Stimulated activated CD8-positive, alpha-beta memory T cell treated with anti-CD3 and anti-CD28 coated beads, Interleukin-12 subunit alpha, Interleukin-12 subunit beta, amount 100 ng/mL, for 4 hours (primary cell): ENCODE results near the gene FST.

Experiments used
- DNase-seq: peaks from one replicate; pipeline ENCODE4 v3.0.0-alpha.2; 2020; ENCODE audit warnings: low read depth

The FST gene

DNA sequence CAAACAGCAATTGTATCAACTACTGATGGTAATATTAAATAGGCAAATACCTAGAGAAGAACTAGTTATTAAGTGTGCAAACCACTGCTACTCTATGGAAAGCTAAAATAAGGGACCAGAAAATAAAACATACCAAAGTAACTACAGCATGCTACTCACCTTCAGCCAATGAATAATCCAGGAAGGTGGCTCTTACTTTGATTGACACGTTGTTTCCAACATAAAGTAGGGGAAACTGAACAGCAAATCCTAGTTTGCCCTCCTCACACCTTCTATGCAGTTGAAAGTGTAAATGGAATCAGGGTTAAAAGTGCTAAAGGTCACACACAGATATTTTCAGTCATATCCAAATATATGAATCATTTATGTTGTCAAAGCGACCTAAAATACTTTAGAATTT lies 5.1 kb upstream of the FST start:
- DNase-seq, result no peak

DNA sequence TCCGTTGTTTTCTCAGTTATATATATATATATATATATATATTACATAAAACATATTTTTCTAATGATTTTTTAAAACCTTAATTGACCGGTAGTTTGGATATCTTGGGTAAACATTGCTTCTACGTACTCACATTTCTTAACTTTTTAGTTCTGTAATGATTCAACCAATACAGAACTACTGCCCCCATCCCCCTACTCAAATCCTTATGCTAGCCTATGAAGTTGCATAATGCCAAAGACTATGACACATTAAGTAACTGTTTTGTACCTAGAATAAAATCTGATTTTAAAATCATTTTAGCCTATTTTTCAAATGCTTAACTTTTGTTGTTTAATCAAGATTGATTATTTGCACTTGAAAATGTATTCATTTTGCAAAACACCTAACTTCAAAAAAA lies 4.4 kb upstream of the FST start:
- DNase-seq, result no peak

DNA sequence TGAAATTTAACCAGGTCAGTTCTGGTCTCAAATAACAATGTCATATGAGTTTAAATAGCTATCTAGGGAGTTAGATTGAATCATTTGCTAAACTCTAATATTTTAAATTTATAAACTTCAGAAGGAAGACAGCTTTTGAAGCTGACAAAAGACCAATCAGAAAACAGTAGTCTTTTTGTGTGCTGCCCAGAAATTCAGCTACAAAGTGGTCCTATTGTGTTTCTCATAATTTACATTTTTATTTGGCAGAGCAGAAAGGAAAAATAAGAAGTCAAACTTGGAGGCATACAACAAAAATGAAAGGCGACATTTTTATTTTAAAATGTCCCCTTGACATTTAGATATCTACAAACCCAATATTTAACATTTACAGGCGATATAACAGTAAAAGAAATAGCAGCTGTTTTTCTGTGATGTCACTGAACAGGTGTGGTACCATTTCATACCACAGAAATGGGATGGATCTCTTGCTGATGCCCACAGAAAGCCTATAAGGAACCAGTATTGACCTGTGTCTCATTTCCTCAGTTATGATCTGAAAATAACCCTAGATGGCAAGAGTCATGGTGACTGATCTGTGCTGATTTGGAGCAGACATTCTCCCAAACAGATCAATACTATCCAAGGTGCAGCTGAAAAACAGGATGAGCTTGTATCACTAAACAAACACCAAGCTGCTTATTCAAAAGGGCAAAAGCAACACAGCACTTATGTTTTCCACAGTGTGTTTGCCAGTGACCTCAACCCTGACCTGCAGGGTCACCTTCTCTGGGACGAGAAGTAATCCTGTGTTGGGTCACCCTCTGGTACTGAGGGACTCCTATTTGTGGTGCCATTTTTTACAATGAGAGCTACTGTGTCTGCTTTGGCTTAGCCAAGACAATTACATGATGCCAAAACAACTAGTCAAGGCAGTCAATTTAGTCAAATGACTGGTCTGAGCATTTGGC lies 3.6 kb upstream of the FST start:
- no peak for DNase-seq

DNA sequence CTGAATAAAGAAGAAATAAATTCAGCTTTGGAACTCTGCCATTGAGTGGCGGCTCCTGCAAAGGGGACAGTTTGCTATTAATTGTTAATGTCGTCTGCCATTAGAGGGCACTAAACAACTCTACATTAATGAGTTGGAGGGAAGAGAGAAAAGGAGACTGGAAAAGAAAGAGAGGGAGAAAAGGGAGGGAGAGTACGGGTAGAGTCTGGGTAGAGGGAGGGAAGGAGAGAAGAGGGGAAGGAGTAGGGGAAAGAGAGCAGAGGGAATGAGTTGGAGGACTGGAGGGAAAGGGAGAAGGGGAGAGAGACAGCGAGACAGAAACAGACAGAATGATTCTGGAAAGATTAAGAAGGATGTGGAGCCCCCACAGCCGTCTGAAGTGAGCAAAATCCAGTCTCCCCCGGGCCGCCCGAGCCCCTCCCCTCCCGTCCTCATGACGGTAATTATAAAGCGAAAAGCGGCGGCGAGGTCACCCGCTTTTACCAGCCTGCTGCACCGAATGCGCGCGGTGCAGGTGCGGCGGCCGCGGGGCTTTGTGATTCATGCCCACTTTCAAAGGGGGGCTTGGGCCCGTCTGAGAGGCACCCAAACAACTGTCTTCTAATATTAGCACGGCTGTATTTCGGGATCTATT lies 1.9 kb upstream of the FST start:
- DNase-seq, result no peak

DNA sequence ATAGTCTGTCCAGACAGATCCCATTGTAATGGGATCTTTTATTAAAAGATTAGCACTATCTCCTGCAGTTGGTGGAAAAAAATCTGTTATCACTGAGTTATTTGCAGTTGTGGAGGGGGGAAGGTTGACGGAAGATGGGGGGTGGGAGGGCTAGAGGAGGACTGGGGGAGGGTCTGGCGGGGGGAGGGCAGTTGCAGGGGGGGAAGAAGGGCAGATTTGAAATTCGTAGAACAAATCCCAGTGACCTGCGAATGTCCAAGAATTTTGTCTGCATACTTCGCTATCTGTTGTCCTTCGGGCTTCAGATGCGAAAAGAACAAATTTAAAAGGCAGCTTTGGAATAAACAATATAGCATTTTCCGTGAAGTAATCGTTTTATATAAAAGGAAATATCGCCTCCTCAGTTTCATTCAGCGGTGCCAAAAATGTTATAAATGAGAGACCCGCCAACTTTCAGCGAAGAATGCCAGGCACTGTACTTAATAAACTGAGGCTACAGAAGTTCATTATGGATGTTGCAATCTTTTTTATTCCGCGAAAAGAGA lies 1.3 kb upstream of the FST start:
- DNase-seq, result no peak

DNA sequence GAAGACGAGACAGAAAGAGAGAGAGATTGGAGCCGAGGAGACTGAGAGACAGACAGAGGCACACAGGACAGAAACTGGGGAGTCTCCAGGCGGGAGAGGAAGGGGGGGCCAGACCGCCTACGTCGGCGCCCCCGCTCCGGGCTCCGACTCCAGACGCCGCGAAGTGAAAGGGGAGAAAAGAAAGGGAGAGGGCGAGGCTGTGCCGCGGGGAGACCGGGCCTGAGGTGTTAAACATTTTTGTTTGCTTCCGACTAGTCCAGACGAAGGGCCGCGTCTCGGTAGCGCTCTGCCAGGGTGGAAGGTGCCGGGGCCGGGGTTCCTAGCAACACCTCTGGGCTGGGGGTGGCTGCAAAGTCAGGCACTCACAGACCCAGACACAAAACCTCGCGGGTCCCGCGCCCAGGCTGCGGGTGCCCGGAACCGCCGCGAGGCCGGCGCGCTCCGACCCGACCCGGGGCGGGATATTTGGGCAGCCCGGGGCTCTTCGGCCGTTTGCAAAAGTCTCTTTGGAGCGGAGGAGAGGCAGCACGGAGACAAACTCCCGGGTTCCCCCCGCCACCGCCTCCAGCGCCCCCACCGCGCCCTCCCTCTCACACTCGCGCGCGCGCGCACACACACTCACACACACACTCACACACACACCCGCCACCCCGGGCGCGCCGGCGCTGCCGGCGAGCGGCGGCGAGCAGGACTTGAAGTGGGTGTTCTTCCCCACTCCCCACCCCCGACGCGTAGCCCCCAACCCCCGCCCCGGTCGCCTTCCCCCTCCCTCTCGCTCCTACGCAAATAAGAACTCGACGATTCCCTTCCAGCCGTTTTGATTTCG lies 626 bp upstream of the FST start:
- DNase-seq, result no peak

DNA sequence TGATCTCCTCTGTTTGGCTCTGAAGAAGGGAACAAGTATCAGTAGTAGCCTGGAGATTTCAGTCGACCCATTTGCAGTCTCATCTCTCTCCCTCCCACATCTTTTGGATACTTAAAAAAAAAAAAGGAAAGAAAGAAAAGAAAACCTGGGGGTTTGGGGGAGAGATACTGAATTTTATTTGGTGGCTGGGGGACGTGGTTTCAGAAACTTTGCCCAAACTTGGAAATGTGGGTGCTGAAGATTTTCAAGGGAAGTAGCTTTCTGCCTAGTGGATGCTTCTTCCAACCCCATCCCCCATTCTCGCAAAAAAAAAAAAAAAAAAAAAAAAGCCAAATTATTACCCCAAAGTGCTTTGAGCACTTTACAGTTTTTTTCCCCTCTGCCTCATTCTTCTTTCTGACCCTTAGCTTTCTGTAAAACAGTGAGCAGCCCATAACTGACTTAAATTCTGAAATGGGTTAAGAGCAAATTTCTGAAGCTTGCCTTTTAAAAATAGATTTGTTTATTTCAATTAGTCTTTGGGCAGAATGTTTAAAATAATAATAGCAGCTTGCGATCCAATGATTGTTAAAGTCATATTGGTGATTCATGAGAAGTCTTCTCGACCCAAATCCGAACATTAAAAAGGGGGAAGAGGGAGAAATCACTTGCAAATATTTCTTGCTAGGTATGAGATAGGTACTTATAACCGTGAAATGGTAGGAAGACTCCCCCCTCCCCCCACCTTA lies 894 bp downstream of the FST start:
- DNase-seq, result no peak

DNA sequence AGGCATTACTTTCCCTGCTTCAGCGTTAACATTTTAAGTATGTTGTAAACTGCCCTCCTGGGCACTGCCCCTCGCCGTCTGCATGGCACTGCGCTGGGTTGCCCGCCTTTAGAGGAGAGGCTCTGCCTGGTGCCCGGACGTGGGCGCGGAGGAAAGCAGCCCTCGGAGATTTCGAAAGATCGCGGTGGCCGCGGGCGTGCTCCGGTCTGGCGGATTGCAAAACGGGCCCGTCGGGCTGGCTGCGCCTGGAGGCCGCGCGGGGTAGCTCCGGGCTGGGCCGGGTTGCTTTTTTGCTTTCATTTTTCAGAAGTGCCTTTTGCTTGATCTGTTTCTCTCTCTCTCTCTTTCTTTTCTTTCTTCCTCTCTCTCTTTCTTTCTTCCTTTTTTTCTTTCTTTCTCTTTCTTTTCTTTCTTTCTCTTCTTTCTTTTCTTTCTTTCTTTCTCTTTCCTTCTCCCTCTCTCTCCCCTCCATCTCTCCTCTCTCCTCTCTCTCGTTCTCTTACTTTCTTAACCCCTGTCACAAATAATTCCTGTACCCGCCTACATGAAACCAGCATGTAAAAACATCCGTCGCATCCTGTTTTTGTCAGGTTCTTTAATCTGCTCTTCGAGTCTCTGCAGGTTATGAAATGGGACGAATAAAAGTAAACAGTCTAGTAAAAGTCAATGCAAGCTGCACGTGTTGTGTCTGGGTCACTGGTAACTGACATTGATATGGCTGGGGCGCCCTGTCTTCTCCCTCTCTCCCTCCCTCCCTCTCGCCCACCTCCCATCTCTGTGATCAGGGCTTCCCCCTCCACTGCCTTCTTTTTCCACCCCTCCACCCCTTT lies 1.7 kb downstream of the FST start:
- DNase-seq, result peak; percentile 41

DNA sequence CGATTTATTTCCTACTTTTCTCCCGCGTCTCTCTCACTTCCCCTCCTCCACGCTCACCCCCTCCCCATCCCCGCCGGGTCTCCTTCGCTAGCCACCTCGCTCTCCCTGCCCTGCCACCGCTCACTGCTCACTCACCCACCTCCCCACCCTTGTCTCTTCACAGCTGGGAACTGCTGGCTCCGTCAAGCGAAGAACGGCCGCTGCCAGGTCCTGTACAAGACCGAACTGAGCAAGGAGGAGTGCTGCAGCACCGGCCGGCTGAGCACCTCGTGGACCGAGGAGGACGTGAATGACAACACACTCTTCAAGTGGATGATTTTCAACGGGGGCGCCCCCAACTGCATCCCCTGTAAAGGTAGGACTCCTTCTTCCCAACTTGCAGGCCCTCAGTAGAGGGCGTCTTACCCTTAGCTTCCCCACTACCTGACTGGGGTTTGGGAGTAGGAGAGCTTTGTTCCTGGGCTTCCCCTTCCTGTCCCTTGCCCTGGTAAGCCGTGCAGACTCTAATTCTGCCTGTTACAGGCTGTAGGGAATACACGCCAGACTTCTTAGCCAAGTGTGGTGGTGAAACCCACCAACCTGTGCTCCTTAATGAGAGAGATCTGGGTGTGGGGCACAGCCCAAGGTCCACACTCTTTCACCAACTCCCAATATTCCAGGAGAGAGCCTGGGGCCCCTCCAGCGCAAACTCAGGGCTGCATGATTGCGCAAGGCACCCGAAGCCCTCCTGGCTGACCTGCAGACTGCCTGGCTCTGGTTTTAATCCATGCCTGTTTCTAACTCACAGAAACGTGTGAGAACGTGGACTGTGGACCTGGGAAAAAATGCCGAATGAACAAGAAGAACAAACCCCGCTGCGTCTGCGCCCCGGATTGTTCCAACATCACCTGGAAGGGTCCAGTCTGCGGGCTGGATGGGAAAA lies 2.5 kb downstream of the FST start:
- DNase-seq, result no peak

DNA sequence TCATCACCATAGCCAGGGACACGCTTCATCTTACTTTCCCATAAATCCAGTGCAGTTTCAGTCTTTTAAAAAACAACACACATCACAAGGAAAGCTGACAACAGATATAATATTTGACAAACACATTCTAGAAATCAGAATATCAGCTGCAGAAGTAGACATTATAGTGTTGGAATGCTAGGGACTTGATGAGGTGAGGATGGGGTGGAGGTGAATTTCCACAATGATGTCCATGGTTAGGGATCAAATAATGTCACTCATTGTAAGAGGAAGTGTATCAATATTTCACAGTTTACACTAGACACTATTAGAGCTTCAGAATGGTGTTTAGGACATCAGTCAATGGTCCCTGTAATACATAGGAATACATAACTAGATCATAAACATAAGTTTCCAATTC lies 7.0 kb downstream of the FST start:
- DNase-seq, result no peak

DNA sequence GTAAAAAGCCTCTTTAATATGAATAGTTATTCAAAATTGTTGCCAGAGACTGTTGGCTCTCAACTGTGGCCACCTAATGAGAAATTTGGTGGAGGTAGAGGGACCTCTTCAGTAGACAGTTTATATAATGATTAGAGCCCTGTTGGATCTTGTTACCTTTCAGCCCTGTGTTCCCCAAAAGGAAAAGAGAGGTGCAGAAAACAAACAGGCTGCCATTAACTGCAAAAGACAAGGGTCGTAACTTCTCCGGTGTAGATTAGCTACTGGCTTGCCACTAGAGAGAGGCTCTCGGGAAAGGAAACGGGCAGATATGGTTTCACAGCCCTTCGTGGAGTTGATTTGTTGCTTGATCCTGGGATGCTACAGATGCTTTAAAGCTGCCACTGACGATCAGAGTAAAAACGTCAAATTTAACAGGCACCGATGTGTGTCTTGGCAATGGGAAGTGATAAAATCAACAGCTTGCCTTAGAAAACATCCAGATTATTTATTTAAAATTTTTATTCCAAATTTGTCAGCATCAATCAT lies 7.8 kb downstream of the FST start:
- no peak for DNase-seq

DNA sequence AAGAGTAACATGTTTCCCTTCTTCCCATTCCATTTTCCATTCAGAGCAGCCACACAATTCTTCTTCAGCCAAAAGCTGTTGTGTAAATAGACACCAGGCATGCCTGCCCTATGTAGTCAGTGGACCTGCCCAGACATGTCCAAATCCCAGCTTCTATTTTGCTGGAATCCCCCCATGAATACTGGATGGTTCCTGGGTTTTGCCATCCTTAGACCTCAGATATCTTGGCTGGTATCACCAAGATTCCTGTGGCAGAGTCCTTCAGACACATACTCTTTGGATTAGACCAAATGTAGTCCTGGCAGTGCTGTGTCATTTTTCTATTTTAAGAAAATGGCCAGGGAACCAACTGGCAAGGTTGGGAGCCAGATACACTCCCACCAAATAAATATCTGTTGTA lies 10.3 kb downstream of the FST start:
- DNase-seq, result no peak

DNA sequence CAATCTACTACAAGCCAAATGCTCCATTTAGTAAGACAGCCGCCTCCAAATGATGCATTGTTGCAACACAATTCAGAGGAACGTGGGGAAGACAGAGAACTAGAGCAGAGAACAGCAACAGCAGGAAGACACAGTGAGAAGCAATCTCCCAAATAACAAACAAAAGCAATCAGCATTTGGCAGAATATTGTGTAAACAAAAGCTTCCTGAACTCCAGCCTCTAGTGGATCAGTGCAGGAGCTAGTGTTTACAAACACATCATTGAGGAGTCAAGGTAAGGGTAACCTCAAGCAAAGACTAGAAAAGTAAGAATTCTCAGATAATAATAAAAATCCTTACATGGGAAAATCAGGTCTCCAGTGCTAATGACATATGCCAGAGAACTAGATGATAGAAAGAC lies 20.6 kb downstream of the FST start:
- no peak for DNase-seq

DNA sequence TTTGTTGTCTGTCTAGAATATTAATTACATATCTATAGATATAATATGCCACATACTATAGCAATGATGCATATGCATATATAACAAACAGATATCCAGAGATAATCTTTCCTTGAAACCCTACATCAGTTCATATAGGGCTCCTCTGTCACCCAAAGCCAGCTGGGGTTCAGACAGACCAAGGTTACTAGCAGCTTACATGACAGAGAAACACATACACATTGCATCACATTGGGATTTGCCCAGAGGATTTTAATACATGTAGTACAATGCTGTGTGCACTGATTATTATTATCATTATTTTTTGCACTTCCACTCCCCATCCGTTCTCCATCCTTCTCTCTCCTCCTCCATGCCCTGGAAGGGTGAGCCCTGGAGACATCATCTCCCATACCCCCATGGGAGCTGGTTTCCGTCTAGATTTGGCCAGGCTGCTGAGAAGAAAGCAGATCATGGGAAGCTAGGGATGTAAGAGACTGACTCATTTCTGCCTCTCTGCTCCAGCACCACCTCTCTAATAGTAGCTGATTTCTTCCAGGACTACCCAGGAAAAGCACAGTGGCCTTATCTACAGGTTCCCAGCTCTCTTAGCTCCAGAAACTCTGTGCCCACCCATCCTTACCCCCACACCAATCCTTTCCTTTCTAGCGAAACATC lies 23.3 kb downstream of the FST start:
- DNase-seq, result no peak

DNA sequence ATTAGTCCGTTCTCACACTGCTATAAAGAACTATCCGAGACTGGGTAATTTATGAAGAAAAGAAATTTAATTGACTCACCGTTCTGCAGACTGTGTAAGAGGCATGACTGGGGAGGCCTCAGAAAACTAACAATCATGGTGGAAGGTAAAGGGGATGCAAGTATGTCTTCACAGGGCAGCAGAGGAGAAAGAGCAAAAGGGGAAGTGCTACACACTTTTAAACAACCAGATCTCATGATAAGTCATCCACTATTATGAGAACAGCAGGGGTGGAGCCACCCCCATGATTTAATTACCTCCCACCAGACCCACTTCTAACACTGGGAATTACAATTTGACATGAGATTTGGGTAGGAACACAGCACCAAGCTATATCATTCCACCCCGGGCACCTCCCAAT lies 26.6 kb downstream of the FST start:
- no peak for DNase-seq

DNA sequence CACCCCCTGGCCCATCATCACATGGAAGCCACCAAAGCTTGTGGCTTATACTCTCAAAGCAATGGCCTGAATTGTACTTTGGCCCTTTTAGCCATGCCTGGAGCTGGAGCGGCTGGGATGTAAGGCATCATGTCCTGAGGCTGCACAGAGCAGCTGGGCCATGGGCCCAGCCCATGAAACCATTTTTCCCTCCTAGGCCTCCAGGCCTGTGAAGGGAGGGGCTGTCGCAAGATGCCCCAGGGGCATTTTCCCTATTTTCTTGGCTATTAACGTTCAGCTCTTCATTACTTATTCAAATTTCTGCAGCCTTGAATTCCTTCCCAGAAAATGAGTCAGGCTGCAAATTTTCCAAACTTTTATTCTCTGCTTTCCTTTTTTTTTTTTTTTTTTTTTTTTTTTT lies 27.7 kb downstream of the FST start:
- no peak for DNase-seq

DNA sequence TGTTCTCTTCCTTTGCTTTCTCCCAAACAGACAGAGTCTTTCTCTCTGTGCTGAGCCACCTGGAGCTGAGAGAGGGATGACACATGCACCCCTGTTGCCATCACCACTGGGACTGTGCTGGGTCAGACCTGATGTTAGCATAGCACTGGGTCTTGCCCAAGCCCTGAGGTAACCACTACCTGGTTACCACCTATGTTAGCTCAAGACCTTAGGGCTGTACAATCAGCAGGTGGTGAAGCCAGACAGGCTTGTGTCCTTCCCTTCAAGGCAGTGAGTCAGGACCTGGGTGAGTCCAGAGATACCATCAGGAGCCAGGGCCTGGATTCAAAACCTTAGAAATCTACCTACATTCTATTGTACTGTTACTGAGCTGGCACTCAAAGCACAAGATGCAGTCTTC lies 32.1 kb downstream of the FST start:
- DNase-seq, result no peak

DNA sequence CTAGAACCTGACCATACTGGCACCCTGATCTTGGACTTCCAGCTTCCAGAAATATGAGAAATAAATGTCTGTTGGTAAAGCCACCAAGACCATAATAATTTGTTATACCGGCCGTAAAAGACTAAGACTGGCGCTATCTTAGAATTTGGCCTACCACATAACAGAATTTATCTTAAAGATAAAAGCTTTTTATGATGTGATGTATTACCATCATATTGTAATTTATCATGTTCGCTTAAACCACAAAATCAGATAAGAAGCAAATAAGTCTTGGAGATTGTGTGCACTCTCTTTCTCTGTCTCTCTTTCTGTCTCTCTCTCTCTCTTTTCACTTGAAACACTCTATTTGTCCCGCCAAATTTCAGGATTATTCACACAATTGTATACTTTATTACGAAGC lies 35.6 kb downstream of the FST start:
- DNase-seq, result no peak

DNA sequence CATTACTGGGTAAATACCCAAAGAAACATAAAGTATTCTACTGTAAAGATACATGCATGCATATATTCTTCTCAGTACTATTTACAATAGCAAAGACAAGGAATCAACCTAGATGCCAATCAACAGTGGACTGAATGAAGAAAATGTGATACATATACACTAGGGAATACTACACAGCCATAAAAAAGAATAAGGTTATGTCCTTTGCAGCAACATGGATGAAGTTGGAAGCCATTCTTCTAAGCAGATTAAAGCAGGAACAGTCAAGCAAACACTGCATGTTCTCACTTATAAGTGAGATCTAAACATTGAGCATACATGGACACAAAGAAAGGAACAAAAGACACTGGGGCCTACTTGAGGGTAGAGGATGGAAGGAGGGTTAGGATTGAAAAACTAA lies 40.4 kb downstream of the FST start:
- DNase-seq, result no peak
